NCI-H2107 (cell line): ENCODE data around the gene DNAH8.

Experiments
- DNase-seq: peaks from one replicate; lab custom pipeline; 2025; lab: John Stamatoyannopoulos, UW

DNAH8 gene

DNA sequence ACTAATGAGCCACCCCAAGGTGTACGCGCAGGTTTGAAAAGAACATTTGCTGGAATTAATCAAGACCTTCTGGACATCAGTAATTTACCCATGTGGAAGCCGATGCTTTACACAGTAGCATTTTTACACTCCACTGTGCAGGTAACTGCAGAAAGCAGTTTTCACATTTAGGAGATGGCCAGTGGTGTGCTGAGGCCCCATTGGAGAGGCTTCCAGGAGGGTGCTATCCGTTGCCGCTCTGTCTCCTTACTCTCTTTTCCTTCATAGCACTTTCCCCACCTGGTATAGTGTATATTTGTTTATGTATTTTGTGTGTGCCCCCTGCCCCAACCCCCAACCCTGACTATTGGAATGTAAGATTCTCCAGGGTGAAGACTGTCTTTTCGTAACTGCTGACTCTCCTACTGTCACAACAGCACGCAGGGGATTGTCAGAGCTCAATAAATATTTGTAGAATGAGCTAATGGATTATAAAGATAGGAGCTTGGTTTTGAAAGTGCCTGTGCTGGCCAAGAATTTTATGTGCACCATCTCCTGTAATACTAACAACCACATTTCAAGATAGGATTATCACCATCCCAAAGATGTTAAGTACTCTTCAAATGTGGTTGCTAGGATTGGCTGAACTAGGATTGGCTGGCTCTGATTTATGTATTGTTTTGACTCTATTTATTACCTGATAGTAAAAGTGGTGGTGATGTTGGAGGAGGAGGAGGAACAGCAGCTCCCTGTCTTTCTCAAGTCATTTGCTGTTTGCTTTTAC is 259.5 kb downstream of the DNAH8 start:
- no peak for DNase-seq

DNA sequence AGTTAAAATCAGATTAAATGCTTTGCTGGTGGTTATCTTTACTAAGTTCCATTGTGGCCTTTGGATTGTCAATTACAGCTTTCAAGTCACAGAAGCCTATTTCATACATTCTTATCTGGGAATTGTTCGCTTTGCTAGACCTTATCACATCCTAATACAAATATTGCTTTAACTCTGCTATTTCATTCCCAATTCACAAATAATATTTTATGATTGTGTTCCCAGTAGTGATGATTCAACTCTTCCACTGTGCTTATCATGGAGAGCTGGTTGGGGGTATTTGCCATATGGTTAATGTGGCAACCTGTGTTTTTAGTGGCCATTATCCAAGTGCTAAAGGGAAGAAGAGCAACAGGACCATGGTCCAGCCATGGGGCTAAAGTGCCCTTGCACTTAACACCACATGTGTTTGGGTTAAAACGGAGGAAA is 260.5 kb downstream of the DNAH8 start:
- no peak for DNase-seq

DNA sequence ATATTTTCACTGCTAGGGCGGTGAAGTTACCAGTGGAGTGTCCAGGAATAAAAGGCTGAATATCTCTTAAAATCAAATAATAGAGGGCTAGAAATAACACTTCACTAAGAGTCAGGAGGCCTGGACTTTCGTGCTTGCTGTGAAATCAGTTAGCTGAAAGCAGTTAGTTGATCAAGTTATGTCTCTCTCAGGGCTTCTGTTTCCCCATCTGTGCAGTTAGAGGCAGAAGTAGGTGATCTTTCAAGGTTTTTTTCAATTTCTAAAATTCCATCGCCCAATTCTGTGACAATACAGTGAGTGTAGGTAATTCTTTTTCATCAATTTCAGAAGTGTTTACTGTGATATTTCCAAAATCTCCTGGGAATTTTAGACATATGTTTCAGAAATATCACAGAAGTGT is 260.9 kb downstream of the DNAH8 start:
- DNase-seq: no peak

DNA sequence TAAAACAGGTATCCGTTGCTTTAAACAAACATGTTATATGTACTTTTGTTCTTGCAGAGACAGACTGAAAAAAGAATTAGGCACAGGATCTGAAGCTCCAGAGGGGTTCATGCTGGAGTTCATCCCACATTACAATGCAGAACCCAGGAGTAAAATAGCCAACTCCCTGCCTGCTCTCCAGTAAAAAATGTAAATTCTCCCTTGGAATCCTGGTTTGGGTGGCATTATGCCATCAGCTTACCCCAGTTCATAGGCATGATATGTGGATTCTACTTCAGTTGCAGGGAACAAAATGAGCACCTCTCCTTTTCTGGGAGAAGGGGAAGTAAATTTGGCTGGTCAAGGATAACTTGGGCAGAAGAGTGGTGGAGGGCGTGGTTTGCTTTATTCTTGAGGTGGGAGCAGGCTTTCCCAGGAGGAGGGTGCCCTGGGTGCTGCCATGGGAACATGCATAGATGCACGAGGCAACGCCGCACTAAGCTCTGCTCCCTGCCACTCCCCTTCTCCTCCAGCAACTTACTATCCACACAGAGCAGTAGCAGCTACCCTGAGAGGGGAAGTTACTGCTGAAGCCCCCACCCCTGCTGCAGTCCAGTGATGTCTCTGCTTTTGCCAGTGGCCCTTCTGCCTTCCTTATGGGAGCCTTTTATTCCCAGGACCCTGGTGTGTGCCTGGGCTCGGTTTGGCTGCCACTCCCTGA is 261.8 kb downstream of the DNAH8 start:
- DNase-seq: no peak

DNA sequence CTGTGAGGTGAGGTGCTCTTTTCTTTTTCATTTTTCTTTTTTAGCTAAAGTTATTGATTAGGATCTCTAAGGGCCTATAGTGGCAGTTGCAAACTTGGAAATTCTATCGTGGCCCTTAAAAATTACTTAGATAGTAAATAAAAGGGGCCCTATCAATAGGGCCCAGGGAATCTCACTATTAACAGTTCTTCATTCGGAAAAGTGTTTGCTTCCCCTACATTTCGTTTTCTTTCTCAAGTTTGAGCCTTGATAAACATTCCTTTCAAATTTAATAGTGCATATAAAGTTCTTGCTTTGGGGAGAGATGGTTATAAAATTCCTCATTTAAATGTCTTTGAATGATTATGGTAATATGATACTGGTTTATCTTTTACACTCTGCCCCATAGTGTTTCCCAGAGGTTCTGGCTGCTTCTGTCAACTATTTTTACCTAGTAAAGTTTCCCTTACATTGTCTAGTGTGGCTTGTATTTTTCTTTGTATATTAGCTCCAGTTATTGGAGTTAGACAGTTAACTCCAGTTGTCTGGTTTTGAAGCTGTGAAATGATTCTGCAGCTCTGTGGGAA is 263.1 kb downstream of the DNAH8 start:
- no peak for DNase-seq

DNA sequence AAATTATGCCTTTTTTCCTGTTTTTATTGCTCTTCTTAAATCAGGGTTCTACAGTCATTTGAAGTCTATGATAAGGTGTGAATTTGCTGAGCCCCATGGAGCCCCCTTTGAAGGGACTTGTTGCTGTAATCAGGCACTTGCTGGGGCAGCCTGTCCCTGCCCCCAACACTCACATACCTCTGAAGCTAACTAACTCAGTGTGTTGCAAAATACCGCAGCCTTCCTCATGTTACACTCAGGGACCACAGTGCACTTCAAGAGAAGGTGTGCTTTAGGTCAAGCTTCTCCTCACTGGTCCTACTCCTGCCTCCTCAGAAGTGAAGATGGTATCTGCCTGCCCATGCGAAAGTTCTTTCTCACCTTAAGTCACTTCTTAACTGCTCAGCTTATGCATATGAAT is 267.4 kb downstream of the DNAH8 start:
- no peak for DNase-seq

DNA sequence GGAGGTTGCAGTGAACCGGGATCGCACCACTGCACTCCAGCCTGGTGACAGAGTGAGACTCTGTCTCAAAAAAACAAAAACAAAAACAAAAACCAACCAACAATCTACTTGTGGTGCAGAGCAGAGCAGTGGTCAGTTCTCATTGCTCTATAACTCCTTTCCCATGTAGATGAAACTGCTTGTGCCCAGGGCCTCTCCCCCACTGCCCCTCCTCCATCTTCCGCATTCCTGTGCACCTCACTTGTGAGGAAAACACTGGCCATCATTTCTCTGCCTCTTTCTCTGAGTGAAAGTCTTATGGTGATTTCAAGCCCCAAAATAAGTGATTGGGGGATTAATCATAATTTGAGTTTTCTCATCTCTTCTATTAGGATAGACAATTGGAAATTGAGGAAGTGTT is 269.6 kb downstream of the DNAH8 start:
- DNase-seq: no peak

DNA sequence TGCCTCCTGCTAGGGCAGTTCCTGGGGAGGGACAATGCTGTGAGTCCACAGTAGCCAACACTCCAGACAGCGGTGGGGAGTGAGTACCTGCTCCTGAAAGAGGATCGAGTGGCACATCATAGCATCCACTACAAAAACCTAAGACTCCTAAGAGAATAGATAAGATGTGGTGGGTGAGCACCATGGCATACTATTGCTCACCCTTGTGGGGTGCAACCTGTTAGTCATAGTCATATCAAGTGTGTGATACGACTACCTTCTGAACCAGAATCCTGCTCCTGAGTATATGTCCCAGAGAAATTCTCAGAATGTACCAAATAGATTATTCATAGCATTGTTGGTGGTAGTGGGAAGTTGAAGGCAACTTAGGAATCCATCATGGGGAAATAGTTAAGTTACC is 270.7 kb downstream of the DNAH8 start:
- no peak for DNase-seq

DNA sequence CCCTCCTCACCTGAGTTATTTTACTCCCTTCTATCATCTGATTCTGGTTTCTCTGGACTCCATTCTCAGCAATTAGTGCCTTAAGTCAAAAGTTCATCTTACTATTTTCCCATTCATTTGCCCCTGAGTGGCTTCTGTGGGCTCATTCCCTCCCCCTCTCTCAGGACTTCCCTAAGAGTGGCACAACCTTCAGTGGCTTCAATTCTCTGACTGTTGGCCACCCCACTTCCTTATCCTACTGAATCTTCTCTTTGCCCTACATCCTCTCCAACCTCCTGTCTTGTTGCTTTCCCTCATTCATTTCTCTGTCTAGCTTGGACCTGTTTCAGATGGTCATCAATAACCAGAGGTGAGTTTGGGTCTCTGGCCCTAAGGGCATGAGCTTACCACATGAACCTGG is 272.4 kb downstream of the DNAH8 start:
- DNase-seq: no peak

DNA sequence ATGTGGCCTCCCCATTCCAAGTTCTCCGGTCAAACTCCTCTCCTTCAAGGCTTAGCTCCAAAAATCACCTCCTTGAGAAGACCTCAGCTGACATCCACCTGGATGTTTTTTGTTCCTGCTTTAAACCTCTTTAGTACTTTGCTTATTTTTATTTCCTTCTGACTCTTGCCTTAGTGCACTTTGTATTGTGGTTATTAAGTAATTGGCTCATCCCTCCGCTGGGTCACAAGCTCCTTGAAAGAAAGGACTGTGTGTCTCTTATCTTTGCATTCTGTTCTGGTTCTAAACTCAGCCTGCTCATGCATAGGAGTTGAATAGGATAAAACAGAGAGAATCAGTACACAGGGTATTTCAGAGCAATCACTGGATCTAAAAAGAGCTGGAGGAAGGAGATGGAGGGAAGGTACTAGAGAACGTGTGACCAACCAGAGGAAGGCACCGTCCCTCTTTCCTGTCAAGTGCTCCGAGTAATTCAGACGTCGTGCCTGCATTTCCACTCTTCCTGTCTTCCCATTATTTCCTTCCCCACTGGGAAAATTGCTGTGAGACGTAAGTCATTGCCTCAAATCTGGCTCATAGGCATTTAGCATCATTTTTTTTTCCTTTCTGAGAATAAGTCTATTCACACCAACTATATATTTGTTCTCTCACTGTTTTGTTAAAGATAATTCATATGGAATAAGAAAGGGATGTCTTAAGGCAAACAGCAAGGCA is 273.8 kb downstream of the DNAH8 start:
- no peak for DNase-seq

DNA sequence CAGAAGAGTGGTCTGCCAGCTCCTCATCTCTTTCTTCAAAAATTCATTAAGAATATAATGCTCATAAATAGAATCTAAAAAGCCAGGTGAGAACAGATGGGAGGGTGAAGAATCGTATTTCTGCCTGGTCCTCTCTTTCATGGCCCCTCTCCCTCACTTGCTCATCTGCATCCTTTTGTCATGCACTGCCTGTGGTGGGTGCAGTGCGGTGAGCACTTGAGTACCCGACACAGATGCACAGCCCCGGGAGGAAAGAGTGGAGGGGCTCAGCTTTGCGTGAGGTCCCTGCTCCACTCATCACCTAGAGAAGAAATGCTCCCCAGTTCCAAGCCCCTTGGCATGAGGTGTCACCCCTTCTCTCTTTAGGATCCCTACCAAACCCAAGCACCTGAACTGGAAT is 275.4 kb downstream of the DNAH8 start:
- DNase-seq: no peak

DNA sequence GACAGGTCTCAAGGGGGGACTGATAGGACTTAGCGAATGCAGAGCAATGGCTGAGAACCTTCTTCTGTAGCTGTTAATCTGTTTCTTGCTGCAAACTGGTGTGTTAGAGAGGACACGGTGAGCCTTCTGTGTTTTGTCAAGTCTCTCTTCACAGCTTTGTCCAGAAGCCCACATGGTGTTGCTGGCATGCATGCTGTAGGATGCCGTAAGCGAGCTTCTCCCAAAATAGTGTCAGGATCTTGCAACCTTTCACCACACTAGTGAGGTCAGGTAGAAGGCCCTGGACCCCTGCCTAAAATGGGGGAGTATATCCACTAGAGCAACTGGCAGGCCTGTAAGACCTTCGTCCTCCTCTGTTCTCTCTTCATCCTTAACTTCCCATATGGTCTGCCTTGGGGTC is 281.6 kb downstream of the DNAH8 start:
- no peak for DNase-seq

DNA sequence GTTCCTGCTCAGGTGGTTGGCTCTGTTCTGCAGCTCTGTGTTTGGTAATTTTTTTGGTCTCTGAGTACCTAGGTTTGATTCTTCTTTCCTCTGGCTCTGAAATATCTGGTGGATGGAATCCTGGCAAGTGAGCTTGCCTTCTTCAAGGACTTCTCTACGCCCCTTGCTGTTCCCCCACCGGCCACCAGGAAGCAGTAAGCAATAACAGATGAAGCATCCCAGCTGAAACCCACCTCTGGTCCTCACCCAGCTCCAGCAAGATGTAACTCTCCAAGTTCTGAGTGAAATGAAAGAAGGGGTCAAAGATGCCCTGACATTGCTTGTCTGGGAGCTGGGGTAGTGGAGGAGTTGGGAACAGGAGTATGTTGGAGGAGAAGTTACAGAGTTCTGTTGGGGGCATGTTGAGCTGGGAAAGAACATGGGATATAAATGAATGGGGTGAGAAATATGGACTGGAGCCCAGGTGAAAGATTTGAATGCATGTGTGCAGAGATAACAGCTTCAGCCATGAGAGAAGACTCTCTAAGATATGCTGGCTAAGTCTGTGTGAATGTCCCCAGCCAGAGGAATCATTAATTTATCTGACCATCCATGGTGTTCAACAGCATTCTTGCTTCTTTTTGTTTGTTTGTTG is 282.1 kb downstream of the DNAH8 start:
- DNase-seq: no peak

DNA sequence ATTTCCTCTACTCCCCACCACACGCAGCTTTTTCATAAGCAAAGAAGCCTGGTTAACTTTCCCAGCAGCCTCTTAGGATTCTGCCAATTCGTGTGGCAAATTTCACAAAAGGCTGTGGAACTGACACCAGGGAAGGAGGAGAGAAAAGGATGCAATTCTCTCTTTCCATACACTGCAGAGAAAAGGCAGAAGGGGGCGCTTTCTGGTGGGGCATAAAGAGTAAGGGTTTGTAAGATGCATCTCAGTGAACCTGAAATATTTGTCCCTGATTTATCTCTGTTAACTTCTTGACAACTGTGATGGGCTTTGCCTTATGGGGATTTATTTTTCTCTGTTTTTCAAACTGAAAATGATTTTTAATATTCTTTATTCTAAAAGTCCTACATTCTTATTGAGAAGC is 288.0 kb downstream of the DNAH8 start:
- no peak for DNase-seq

DNA sequence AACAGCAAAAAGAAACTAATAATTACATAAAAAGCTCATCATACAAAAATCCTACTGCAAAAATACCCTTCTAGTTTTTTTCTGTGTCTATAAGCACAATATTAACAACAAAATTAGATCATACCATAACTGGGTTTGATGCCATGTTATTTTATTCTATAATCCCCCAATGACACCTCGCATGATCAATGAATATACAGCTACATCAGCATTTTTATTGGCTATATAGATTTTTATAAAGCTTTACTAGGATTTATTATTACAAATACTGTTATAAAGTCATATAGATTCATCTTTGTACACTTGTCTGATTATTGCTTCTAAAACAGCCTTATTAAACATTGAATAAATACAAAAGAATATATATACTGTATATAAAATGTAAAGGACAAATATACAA is 288.4 kb downstream of the DNAH8 start:
- no peak for DNase-seq

DNA sequence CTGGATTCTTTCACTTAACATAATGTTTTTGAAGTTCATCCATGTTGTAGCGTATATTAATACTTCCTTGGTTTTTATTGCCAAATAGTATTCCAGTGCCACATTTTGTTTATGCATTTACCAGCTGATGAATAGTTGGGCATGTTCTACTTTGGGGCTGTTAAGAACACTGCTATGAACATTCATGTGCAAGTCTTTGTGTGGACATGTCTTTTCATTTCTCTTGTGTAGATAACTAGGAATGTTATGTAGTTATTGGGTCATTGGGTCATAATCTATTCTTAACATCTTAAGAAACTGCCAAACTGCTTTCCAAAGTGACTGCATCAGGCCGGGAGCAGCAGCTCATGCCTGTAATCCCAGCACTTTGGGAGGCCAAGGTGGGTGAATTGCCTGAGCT is 289.7 kb downstream of the DNAH8 start:
- no peak for DNase-seq

DNA sequence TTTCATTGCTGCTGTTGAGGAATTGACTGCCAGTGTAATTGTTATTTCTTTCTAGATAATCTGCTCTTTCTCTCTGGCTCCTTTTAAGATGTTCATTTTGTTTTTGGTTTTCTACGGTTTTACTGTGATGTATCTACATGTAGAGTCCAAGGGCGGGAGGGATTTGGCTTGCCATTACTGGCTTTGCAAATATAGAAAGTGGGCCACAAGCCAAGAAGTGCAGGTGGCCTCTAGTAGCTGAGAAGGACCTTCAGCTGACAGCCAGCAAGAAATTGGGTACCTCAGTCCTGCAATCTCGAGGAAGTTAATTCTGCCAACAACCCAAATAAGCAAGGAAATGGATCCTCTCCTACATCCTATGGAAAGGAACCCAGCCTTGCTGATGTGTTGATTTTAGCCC is 290.7 kb downstream of the DNAH8 start:
- no peak for DNase-seq

DNA sequence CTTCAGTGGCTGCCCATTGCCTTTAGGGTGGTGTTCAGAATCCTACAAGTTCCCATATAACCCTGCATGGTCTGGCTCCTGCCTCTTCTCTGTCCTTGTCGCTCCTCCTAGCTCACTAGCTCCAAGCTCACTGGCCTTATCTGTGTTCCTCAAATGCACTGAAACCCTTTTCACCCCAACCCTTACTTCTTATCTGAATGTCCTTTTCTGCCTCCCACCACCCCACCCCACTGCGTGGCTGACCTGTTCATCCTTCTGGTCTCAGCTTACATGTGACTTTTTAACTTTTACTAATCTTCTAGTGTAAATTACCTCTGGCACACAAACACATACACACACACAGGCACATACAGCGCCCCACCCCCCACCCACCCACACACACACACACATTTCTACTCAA is 292.5 kb downstream of the DNAH8 start:
- DNase-seq: no peak

DNA sequence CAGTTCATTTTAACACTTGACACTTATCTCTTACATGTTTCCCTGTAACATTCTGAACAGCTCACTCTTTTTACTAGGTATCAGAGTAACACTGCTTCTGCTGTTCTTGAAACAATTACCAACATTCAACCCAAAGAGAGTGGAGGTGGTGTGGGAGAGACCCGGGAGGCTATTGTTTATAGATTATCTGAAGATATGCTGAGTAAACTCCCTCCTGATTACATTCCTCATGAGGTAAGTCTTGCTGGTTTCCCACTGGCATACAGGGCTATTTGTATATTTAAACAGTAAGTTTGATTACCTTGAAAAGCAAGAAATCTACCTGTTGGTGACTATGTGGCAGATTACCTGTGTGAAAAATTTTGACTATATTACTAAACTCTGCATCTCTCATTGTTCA is 293.6 kb downstream of the DNAH8 start:
- DNase-seq: no peak

DNA sequence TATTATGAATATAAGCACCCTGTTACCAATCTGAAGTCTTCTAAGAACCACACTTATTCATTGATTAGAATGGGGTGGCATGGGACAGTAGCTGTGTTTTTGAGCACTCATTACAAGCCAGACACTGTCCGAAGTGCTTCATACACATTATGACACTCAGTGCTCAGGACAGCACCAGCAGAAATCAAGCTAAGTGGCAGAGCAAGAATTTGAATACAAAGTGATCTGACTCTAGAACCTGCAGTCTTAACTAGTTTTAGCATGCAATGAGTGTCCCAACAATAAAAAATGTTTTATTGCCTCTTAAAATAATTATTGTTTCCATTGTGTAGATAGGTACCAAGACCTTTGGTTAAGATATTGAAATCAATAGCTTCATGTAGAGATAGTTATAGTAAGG is 294.4 kb downstream of the DNAH8 start:
- DNase-seq: no peak

DNA sequence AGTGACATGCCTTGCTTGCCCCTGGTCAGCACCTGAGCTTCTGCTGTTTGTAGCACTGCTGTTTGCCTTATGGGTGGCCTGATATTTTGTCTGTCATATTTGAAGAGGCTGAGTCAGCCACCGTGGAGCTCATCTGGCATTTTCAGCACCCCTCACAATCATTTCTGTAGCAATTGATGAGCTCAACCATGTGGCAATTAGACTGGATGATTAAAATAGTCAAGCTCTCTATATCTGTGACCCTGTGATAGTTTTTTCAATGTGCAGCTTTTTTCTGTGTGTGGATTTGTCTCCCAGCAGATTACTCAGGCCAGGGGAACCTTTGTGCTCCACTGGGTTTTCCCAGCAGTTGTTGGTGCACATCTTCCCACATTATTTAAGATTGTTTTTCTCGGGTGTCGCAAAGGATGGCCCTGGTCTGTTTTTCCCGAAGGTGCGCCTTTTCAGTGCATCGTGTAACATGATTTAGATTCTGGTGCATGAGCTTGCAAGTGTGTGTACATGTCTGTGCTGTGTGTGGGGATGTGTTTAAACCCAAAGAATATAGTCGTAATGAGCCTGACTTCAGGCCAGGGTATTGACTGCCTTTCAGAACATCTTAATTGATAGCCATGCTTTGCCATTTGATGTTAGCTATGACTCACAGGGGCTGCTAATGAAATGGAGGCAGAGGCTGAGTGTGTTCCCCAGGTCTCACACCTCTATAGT is 301.9 kb downstream of the DNAH8 start:
- DNase-seq: no peak

DNA sequence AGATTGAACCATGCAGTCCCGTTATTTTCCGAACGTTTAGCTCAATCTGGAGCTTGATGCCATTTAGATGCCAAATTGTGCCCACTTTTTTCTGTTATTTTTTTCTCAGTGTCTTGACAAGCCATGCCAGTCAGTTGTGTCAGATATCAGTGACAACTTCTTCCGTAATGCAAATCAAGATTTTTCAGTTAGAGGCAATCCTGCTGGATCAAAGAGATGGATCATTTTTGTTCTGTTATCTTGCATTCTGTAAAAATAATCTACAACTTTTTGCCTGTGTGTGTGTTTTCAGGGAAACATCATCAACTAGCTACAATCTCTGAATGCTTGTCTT is 302.4 kb downstream of the DNAH8 start:
- DNase-seq: no peak
